ENCODE results near the gene SH3BP4. TPM values are rescaled to one million over a fixed set of nuclear protein-coding genes. Genes with fewer than 3 reads are reported as not detected.
A peak's percentile ranks its signal among the peaks of the same experiment; 100 is the strongest.

Gene SH3BP4
- total and polyA plus RNA-seq, 2 of the 13 experiments (the other 11 are each of a cell fraction or from before 2014, with no cell fraction given) = 34.6 to 99.1 TPM

GRCh38 chr2:234998404-234999211, 46.8 kb downstream of the SH3BP4 start (continued):
- TF ChIP-seq ZKSCAN8 (CRISPR knock-in tag; IDR thresholded peaks at IDR 0.05; ENCODE audit: borderline replicate concordance) (no peak), SNAPC5 (CRISPR knock-in tag; IDR thresholded peaks at IDR 0.05; ENCODE audit: borderline replicate concordance) (no peak), NKX3-1 (CRISPR knock-in tag; IDR thresholded peaks at IDR 0.05) (no peak), ATAD3A (CRISPR knock-in tag; IDR thresholded peaks at IDR 0.05) (no peak), TCF12 (IDR thresholded peaks at IDR 0.05) (no peak), TCF12 (CRISPR knock-in tag; IDR thresholded peaks at IDR 0.05) (0 out of 2 replicates have a peak, but pooled peaks have one; percentile 85), ZNF441 (CRISPR knock-in tag; IDR thresholded peaks at IDR 0.05; ENCODE audit: borderline replicate concordance) (0 out of 2 replicates have a peak, but pooled peaks have one; percentile 28), ZNF317 (CRISPR knock-in tag; IDR thresholded peaks at IDR 0.05) (0 out of 2 replicates have a peak, but pooled peaks have one; percentile 50), GATAD1 (CRISPR knock-in tag; IDR thresholded peaks at IDR 0.05) (0 out of 2 replicates have a peak, but pooled peaks have one; percentile 29), TBP (CRISPR knock-in tag; IDR thresholded peaks at IDR 0.05) (no peak), GABPA (IDR thresholded peaks at IDR 0.05; ENCODE audit: low read depth, low read length) (no peak), GABPA (CRISPR knock-in tag; IDR thresholded peaks at IDR 0.05; ENCODE audit: low read depth) (no peak), ZNF75D (CRISPR knock-in tag; IDR thresholded peaks at IDR 0.05; ENCODE audit: borderline replicate concordance) (no peak), ZNF142 (CRISPR knock-in tag; IDR thresholded peaks at IDR 0.05) (no peak), PBX2 (CRISPR knock-in tag; IDR thresholded peaks at IDR 0.05) (no peak), ZFY (CRISPR knock-in tag; IDR thresholded peaks at IDR 0.05) (0 out of 2 replicates have a peak, but pooled peaks have one; percentile 15), HDAC2 (CRISPR knock-in tag; IDR thresholded peaks at IDR 0.05) (peak; percentile 37; the same call in 1 of the 2 replicates), ZNF747 (CRISPR knock-in tag; IDR thresholded peaks at IDR 0.05; ENCODE audit: borderline replicate concordance) (no peak), HOMEZ (CRISPR knock-in tag; IDR thresholded peaks at IDR 0.05; ENCODE audit: low read depth) (peak; percentile 27; the same call in 1 of the 2 replicates), DNMT3B (CRISPR knock-in tag; conservative IDR thresholded peaks at IDR 0.05) (no peak), ELF1 (CRISPR knock-in tag; IDR thresholded peaks at IDR 0.05) (no peak), ZNF720 (CRISPR knock-in tag; IDR thresholded peaks at IDR 0.05) (no peak), ZNF782 (CRISPR knock-in tag; IDR thresholded peaks at IDR 0.05; ENCODE audit: borderline replicate concordance) (no peak)

Measured in HepG2 (cell line).